WTC11 (cell line): Measurements from ENCODE around the gene CHD6. TPM values are rescaled to one million over a fixed set of nuclear protein-coding genes. Genes with fewer than 3 reads are reported as not detected.

ENCODE experiments used
- ATAC-seq: fragments of 200-7000 bp; cut with Tn5 transposase; 2 replicates; pipeline ENCODE4 v1.10.0; 2021; ENCODE audit warnings: mild to moderate bottlenecking, moderate library complexity
- CTCF ChIA-PET: fragments of 300-600 bp; sonication (Branson Sonifier 250); formaldehyde crosslinking; loops from one replicate; lab custom pipeline; 2021; ENCODE audit warnings: antibody characterized with exemption; lab: Charles Lee
- POLR2A ChIA-PET: fragments of 350-600 bp; sonication (Branson Sonifier 250); formaldehyde crosslinking; loops from one replicate; lab custom pipeline; 2021; ENCODE audit warnings: antibody characterized with exemption; lab: Charles Lee
- DNase-seq: peaks from one replicate; pipeline ENCODE4 v3.0.0; 2021; ENCODE audit warnings: low spot score
- H3K27ac Mint-ChIP-seq: 2 replicates; pipeline ENCODE4 v1.8.0; 2021; ENCODE audit warnings: mixed read lengths
- H3K27me3 Mint-ChIP-seq: 2 replicates; pipeline ENCODE4 v1.8.0; 2021; ENCODE audit warnings: low read depth, mild to moderate bottlenecking, moderate library complexity, mixed read lengths
- H3K36me3 Mint-ChIP-seq: 2 replicates; pipeline ENCODE4 v1.8.0; 2021; ENCODE audit warnings: mixed read lengths
- H3K4me1 Mint-ChIP-seq: 2 replicates; pipeline ENCODE4 v1.8.0; 2022; ENCODE audit warnings: mixed read lengths
- H3K4me3 Mint-ChIP-seq: 2 replicates; pipeline ENCODE4 v1.8.0; 2021; ENCODE audit warnings: mild to moderate bottlenecking, moderate library complexity, mixed read lengths
- H3K9me3 Mint-ChIP-seq: 2 replicates; pipeline ENCODE4 v1.8.0; 2021; ENCODE audit warnings: mixed read lengths
- ATF1 ChIP-seq: sonication (generic); formaldehyde crosslinking; IDR thresholded peaks from 2 replicates; pipeline ENCODE4 v1.8.1; 2023; ENCODE audit warnings: mild to moderate bottlenecking, moderate library complexity, missing genetic modification reagents
- CBFB ChIP-seq: sonication (generic); formaldehyde crosslinking; IDR thresholded peaks from 2 replicates; pipeline ENCODE4 v1.8.1; 2022; ENCODE audit warnings: mild to moderate bottlenecking, low read depth, missing genetic modification reagents
- CTCF ChIP-seq: fragments of 200-600 bp; IDR thresholded peaks from 2 replicates; pipeline ENCODE4 v1.8.0; 2022; ENCODE audit warnings: antibody characterized with exemption
- ERG ChIP-seq: fragments of 250-450 bp; sonication (Bioruptor Pico); IDR thresholded peaks from 2 replicates; pipeline ENCODE4 v1.8.0; 2021; ENCODE audit warnings: mild to moderate bottlenecking
- ESRRA ChIP-seq: sonication (generic); formaldehyde crosslinking; IDR thresholded peaks from 2 replicates; pipeline ENCODE4 v1.8.1; 2022; ENCODE audit warnings: mild to moderate bottlenecking, missing genetic modification reagents, borderline replicate concordance
- JAZF1 ChIP-seq: fragments of 250-450 bp; sonication (Bioruptor Pico); IDR thresholded peaks from 2 replicates; pipeline ENCODE4 v1.9.0; 2021; ENCODE audit warnings: moderate library complexity, mild to moderate bottlenecking, inconsistent platforms
- MXD4 ChIP-seq: fragments of 250-450 bp; sonication (Bioruptor Pico); IDR thresholded peaks from 2 replicates; pipeline ENCODE4 v1.8.0; 2021; ENCODE audit warnings: mild to moderate bottlenecking, moderate library complexity, borderline replicate concordance
- NR3C1 ChIP-seq: sonication (generic); formaldehyde crosslinking; conservative IDR thresholded peaks from 2 replicates; pipeline ENCODE4 v1.8.1; 2023; ENCODE audit warnings: low read depth, mild to moderate bottlenecking, missing genetic modification reagents
- SMAD4 ChIP-seq: sonication (generic); formaldehyde crosslinking; IDR thresholded peaks from 2 replicates; pipeline ENCODE4 v1.8.0; 2022; ENCODE audit warnings: mild to moderate bottlenecking, missing genetic modification reagents
- TEAD1 ChIP-seq: sonication (generic); formaldehyde crosslinking; IDR thresholded peaks from 2 replicates; pipeline ENCODE4 v1.8.0; 2022; ENCODE audit warnings: mild to moderate bottlenecking, missing genetic modification reagents
- ZBTB21 ChIP-seq: sonication (generic); formaldehyde crosslinking; IDR thresholded peaks from 2 replicates; pipeline ENCODE4 v1.8.1; 2023; ENCODE audit warnings: mild to moderate bottlenecking, missing genetic modification reagents, borderline replicate concordance
- ZNF121 ChIP-seq: sonication (generic); formaldehyde crosslinking; IDR thresholded peaks from 2 replicates; pipeline ENCODE4 v1.8.0; 2023; ENCODE audit warnings: missing genetic modification reagents
- ZNF232 ChIP-seq: sonication (generic); formaldehyde crosslinking; IDR thresholded peaks from 2 replicates; pipeline ENCODE4 v1.8.0; 2022; ENCODE audit warnings: mild to moderate bottlenecking, missing genetic modification reagents
- total RNA-seq: library from RNA; stranded (reverse); gene quantifications from 3 replicates; pipeline ENCODE4 v1.2.3, GENCODE V29; 2021
- TF ChIP-seq, protein P1 (sequence below): sonication (generic); formaldehyde crosslinking; IDR thresholded peaks from 2 replicates; pipeline ENCODE4 v1.8.0; 2023; ENCODE audit warnings: missing genetic modification reagents
- TF ChIP-seq, protein P2 (sequence below): sonication (generic); formaldehyde crosslinking; IDR thresholded peaks from 2 replicates; pipeline ENCODE4 v1.8.0; 2023; ENCODE audit warnings: missing genetic modification reagents, mild to moderate bottlenecking, borderline replicate concordance
- TF ChIP-seq, protein P3 (sequence below): sonication (generic); formaldehyde crosslinking; IDR thresholded peaks from 2 replicates; pipeline ENCODE4 v1.8.0; 2023; ENCODE audit warnings: mild to moderate bottlenecking, missing genetic modification reagents
- TF ChIP-seq, protein P4 (sequence below): sonication (generic); formaldehyde crosslinking; IDR thresholded peaks from 2 replicates; pipeline ENCODE4 v1.8.0; 2022; ENCODE audit warnings: mild to moderate bottlenecking, missing genetic modification reagents
- TF ChIP-seq, protein P5 (sequence below): sonication (generic); formaldehyde crosslinking; IDR thresholded peaks from 2 replicates; pipeline ENCODE4 v1.8.1; 2023; ENCODE audit warnings: mild to moderate bottlenecking, missing genetic modification reagents, moderate library complexity
- TF ChIP-seq, protein P6 (sequence below): fragments of 250-450 bp; sonication (Bioruptor Pico); IDR thresholded peaks from 2 replicates; pipeline ENCODE4 v1.9.0; 2021; ENCODE audit warnings: mild to moderate bottlenecking
- TF ChIP-seq, protein P7 (sequence below): sonication (generic); formaldehyde crosslinking; IDR thresholded peaks from 2 replicates; pipeline ENCODE4 v1.8.1; 2022; ENCODE audit warnings: low read depth, missing genetic modification reagents, borderline replicate concordance

Gene CHD6
- total RNA-seq, 1 experiment from 2014 or later = 52.1 TPM

- TF ChIP-seq, protein P1, sequence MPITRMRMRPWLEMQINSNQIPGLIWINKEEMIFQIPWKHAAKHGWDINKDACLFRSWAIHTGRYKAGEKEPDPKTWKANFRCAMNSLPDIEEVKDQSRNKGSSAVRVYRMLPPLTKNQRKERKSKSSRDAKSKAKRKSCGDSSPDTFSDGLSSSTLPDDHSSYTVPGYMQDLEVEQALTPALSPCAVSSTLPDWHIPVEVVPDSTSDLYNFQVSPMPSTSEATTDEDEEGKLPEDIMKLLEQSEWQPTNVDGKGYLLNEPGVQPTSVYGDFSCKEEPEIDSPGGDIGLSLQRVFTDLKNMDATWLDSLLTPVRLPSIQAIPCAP (CRISPR knock-in tag) = no peak
- TF ChIP-seq, protein P2, sequence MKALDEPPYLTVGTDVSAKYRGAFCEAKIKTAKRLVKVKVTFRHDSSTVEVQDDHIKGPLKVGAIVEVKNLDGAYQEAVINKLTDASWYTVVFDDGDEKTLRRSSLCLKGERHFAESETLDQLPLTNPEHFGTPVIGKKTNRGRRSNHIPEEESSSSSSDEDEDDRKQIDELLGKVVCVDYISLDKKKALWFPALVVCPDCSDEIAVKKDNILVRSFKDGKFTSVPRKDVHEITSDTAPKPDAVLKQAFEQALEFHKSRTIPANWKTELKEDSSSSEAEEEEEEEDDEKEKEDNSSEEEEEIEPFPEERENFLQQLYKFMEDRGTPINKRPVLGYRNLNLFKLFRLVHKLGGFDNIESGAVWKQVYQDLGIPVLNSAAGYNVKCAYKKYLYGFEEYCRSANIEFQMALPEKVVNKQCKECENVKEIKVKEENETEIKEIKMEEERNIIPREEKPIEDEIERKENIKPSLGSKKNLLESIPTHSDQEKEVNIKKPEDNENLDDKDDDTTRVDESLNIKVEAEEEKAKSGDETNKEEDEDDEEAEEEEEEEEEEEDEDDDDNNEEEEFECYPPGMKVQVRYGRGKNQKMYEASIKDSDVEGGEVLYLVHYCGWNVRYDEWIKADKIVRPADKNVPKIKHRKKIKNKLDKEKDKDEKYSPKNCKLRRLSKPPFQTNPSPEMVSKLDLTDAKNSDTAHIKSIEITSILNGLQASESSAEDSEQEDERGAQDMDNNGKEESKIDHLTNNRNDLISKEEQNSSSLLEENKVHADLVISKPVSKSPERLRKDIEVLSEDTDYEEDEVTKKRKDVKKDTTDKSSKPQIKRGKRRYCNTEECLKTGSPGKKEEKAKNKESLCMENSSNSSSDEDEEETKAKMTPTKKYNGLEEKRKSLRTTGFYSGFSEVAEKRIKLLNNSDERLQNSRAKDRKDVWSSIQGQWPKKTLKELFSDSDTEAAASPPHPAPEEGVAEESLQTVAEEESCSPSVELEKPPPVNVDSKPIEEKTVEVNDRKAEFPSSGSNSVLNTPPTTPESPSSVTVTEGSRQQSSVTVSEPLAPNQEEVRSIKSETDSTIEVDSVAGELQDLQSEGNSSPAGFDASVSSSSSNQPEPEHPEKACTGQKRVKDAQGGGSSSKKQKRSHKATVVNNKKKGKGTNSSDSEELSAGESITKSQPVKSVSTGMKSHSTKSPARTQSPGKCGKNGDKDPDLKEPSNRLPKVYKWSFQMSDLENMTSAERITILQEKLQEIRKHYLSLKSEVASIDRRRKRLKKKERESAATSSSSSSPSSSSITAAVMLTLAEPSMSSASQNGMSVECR (CRISPR knock-in tag) = no peak
- TF ChIP-seq SMAD4 (CRISPR knock-in tag) (no peak), CBFB (no peak), ESRRA (CRISPR knock-in tag) (no peak), MXD4 (CRISPR knock-in tag) (no peak), JAZF1 (CRISPR knock-in tag) (no peak), CTCF (no peak), ZBTB21 (CRISPR knock-in tag) (no peak), ATF1 (CRISPR knock-in tag) (no peak), ERG (CRISPR knock-in tag) (no peak)
- TF ChIP-seq, protein P3, sequence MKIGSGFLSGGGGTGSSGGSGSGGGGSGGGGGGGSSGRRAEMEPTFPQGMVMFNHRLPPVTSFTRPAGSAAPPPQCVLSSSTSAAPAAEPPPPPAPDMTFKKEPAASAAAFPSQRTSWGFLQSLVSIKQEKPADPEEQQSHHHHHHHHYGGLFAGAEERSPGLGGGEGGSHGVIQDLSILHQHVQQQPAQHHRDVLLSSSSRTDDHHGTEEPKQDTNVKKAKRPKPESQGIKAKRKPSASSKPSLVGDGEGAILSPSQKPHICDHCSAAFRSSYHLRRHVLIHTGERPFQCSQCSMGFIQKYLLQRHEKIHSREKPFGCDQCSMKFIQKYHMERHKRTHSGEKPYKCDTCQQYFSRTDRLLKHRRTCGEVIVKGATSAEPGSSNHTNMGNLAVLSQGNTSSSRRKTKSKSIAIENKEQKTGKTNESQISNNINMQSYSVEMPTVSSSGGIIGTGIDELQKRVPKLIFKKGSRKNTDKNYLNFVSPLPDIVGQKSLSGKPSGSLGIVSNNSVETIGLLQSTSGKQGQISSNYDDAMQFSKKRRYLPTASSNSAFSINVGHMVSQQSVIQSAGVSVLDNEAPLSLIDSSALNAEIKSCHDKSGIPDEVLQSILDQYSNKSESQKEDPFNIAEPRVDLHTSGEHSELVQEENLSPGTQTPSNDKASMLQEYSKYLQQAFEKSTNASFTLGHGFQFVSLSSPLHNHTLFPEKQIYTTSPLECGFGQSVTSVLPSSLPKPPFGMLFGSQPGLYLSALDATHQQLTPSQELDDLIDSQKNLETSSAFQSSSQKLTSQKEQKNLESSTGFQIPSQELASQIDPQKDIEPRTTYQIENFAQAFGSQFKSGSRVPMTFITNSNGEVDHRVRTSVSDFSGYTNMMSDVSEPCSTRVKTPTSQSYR = no peak
These were observed at the start of gene CHD6 (continued) for GRCh38 chr20:41617902-41618806.

DNA sequence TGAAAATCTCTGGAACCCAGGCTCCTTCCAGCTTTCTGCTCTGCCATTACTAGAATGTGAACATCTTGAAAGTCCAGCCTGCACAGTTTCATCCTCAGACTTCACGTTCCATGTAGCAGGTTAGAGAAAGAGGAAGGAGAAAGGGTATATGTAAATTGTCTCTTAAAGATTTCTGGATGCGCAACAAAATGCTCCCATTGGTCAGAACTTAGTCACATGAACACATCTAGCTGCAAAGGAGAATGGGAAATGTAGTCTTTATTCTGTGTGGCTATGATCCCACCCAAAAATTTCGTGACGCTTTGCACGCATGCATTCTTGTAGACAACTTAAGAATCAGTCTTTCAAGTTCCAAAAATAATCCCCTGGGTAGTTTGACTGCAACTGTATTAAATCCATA, 46.4 kb upstream of the CHD6 start:
- no peak for DNase-seq
- TF ChIP-seq TEAD1 (no peak), ZNF232 (no peak), NR3C1 (no peak), SMAD4 (CRISPR knock-in tag) (no peak), ZNF121 (CRISPR knock-in tag) (no peak)
- TF ChIP-seq, protein P4, sequence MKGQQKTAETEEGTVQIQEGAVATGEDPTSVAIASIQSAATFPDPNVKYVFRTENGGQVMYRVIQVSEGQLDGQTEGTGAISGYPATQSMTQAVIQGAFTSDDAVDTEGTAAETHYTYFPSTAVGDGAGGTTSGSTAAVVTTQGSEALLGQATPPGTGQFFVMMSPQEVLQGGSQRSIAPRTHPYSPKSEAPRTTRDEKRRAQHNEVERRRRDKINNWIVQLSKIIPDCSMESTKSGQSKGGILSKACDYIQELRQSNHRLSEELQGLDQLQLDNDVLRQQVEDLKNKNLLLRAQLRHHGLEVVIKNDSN (CRISPR knock-in tag) = peak; percentile 87
- TF ChIP-seq, protein P5, sequence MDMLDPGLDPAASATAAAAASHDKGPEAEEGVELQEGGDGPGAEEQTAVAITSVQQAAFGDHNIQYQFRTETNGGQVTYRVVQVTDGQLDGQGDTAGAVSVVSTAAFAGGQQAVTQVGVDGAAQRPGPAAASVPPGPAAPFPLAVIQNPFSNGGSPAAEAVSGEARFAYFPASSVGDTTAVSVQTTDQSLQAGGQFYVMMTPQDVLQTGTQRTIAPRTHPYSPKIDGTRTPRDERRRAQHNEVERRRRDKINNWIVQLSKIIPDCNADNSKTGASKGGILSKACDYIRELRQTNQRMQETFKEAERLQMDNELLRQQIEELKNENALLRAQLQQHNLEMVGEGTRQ = peak; percentile 91
- TF ChIP-seq, protein P6, sequence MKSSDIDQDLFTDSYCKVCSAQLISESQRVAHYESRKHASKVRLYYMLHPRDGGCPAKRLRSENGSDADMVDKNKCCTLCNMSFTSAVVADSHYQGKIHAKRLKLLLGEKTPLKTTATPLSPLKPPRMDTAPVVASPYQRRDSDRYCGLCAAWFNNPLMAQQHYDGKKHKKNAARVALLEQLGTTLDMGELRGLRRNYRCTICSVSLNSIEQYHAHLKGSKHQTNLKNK (CRISPR knock-in tag) = no peak
- TF ChIP-seq, protein P7, sequence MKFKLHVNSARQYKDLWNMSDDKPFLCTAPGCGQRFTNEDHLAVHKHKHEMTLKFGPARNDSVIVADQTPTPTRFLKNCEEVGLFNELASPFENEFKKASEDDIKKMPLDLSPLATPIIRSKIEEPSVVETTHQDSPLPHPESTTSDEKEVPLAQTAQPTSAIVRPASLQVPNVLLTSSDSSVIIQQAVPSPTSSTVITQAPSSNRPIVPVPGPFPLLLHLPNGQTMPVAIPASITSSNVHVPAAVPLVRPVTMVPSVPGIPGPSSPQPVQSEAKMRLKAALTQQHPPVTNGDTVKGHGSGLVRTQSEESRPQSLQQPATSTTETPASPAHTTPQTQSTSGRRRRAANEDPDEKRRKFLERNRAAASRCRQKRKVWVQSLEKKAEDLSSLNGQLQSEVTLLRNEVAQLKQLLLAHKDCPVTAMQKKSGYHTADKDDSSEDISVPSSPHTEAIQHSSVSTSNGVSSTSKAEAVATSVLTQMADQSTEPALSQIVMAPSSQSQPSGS (CRISPR knock-in tag) = no peak

More for the DNA sequence above, 46.4 kb upstream of the CHD6 start:
- peaks cover 18% of the 10 kb centered on the region for H3K9me3 Mint-ChIP-seq
- ATAC-seq = peak; percentile 58; the same call in 1 of the 2 replicates
- CTCF ChIA-PET = interaction anchor here (0.9 kb wide), 1 partner anchor 92 kb away, joined by 3 read pairs; no protein-coding TSS in a partner anchor
- H3K36me3 Mint-ChIP-seq = no peaks in the 10 kb centered on the region
- POLR2A ChIA-PET = no interaction called here
- H3K27me3 Mint-ChIP-seq = peaks cover 19% of the 10 kb centered on the region
- peak overlapping the region; percentile 55 for H3K27ac Mint-ChIP-seq
- H3K4me1 Mint-ChIP-seq = peaks cover 4% of the 10 kb centered on the region
- H3K4me3 Mint-ChIP-seq = peak overlapping the region; percentile 53
